ENCODE data around the gene LCE1F.

Gene LCE1F

DNA sequence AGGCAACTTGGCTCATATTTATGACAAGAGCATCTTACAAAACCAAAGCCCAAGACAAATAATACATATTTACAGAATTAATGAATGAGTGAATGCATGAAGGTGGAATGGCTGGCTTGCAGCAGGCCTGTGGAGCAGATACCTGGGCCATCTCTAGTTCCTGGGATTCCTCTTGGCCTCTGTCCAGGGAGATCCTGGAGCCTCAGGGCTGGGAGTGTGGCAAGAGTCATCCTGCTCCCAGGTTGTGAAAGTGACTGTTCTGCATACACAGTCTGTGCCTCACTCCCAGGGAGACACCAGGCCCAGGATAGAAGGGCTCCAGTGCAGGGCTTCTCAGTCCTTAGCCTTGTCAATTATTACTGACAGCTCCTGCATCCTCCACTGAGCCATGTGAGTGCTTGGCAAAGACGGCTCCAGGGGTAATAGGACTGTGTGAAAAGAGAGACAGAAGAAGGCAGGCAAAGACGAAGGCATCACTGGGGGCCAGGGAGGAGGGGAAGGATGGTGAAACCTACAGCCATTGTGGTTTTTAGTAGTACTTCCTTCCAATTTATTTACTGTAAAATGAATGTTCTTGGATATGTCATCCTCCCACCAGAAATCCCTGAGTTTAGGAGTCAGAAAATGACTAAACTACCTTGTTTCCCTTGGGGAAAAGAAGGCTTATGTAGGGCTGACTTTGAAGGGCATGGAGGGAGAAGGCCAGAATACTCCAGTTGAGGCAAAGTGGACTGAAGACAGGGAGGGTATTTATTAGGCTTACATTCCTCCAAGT lies 31.4 kb upstream of the LCE1F start:
- no peak overlapping the region for H3K27ac ChIP-seq
- TF ChIP-seq, protein P1, sequence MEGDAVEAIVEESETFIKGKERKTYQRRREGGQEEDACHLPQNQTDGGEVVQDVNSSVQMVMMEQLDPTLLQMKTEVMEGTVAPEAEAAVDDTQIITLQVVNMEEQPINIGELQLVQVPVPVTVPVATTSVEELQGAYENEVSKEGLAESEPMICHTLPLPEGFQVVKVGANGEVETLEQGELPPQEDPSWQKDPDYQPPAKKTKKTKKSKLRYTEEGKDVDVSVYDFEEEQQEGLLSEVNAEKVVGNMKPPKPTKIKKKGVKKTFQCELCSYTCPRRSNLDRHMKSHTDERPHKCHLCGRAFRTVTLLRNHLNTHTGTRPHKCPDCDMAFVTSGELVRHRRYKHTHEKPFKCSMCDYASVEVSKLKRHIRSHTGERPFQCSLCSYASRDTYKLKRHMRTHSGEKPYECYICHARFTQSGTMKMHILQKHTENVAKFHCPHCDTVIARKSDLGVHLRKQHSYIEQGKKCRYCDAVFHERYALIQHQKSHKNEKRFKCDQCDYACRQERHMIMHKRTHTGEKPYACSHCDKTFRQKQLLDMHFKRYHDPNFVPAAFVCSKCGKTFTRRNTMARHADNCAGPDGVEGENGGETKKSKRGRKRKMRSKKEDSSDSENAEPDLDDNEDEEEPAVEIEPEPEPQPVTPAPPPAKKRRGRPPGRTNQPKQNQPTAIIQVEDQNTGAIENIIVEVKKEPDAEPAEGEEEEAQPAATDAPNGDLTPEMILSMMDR (conservative IDR thresholded peaks at IDR 0.05), result no peak

- no peak overlapping the region for H3K27ac ChIP-seq
- TF ChIP-seq, protein P1 (conservative IDR thresholded peaks at IDR 0.05), result peak; percentile 65
Measured at GRCh38 chr1:152745289-152745704, 29.6 kb upstream of the LCE1F start.

- TF ChIP-seq, protein P1 (conservative IDR thresholded peaks at IDR 0.05), result no peak
- H3K27ac ChIP-seq, result no peak overlapping the region
Measured at GRCh38 chr1:152745765-152746444, 29.0 kb upstream of the LCE1F start.

GRCh38 chr1:152747831-152748230 lies 27.1 kb upstream of the LCE1F start:
- TF ChIP-seq, protein P1 (conservative IDR thresholded peaks at IDR 0.05), result no peak
- H3K27ac ChIP-seq, result no peak overlapping the region

- TF ChIP-seq, protein P1 (conservative IDR thresholded peaks at IDR 0.05), result no peak
- H3K27ac ChIP-seq, result no peak overlapping the region
Measured at GRCh38 chr1:152752225-152752624, 22.7 kb upstream of the LCE1F start.

- H3K27ac ChIP-seq, result no peak overlapping the region
- TF ChIP-seq, protein P1 (conservative IDR thresholded peaks at IDR 0.05), result no peak
Measured at GRCh38 chr1:152753586-152753985, 21.4 kb upstream of the LCE1F start.

DNA sequence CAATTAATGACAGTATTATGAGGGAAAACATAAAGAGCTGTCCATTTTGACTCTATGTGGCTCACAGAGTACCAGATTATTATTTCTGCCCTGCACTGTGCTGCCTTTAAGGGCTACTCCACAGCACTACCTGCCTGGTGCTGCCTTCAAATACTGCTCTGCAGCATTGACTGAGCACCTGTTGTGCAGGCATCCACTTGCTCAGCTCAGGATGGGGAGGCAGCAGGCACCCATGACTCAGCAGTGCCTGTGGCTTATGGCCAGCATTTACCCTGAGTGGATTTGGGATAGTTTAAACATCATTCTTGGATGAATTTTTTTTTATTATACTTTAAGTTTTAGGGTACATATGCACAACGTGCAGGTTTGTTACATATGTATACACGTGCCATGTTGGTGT lies 18.1 kb upstream of the LCE1F start:
- TF ChIP-seq, protein P1 (conservative IDR thresholded peaks at IDR 0.05), result no peak
- no peak overlapping the region for H3K27ac ChIP-seq
